H9 (cell line): ENCODE data around the gene CEP192. TPM values are rescaled to one million over a fixed set of nuclear protein-coding genes. Genes with fewer than 3 reads are reported as not detected.

Source experiments
- DNase-seq: peaks from one replicate; pipeline ENCODE4 v3.0.0-alpha.2; 2017
- H2AFZ ChIP-seq: one replicate; pipeline ENCODE4 v1.6.1; 2013; ENCODE audit warnings: mild to moderate bottlenecking, low read length, control low read depth, moderate library complexity
- H2AK5ac ChIP-seq: 2 replicates; pipeline ENCODE4 v1.6.1; 2013; ENCODE audit warnings: low read length, control low read depth, mixed read lengths; ENCODE audit not compliant: insufficient read length
- H2BK120ac ChIP-seq: one replicate; pipeline ENCODE4 v1.6.1; 2013; ENCODE audit warnings: low read depth, mild to moderate bottlenecking, low read length, control low read depth, inconsistent platforms; ENCODE audit not compliant: poor library complexity, severe bottlenecking
- H2BK12ac ChIP-seq: 2 replicates; pipeline ENCODE4 v1.6.1; 2013; ENCODE audit warnings: low read length, control low read depth, mixed read lengths, low read depth; ENCODE audit not compliant: insufficient read length
- H2BK15ac ChIP-seq: 2 replicates; pipeline ENCODE4 v1.6.1; 2013; ENCODE audit warnings: low read depth, low read length, control low read depth
- H2BK20ac ChIP-seq: one replicate; pipeline ENCODE4 v1.6.1; 2013; ENCODE audit warnings: low read depth, mild to moderate bottlenecking, low read length, control low read depth, inconsistent platforms; ENCODE audit not compliant: poor library complexity, severe bottlenecking
- H2BK5ac ChIP-seq: 2 replicates; pipeline ENCODE4 v1.6.1; 2013; ENCODE audit warnings: low read length, control low read depth, mixed read lengths; ENCODE audit not compliant: insufficient read length
- H3K14ac ChIP-seq: 2 replicates; pipeline ENCODE4 v1.6.1; 2013; ENCODE audit warnings: low read length, control low read depth; ENCODE audit not compliant: insufficient read depth
- H3K18ac ChIP-seq: 2 replicates; pipeline ENCODE4 v1.6.1; 2013; ENCODE audit warnings: low read depth, mild to moderate bottlenecking, mixed read lengths, low read length, control low read depth; ENCODE audit not compliant: insufficient read length
- H3K23ac ChIP-seq: 2 replicates; pipeline ENCODE4 v1.6.1; 2013; ENCODE audit warnings: low read length, control low read depth, mixed read lengths, low read depth; ENCODE audit not compliant: insufficient read length
- H3K23me2 ChIP-seq: 2 replicates; pipeline ENCODE4 v1.6.1; 2013; ENCODE audit warnings: low read depth, mild to moderate bottlenecking, mixed read lengths, low read length, control low read depth; ENCODE audit not compliant: insufficient read length, poor library complexity, severe bottlenecking
- H3K27ac ChIP-seq: 2 replicates; pipeline ENCODE4 v1.5.1; 2013; ENCODE audit warnings: low read length, control low read depth, mixed read lengths, low read depth; ENCODE audit not compliant: insufficient read length
- H3K27me3 ChIP-seq: 2 replicates; pipeline ENCODE4 v1.6.1; 2013; ENCODE audit warnings: low read length, control low read depth, inconsistent platforms; ENCODE audit not compliant: insufficient read depth
- H3K4ac ChIP-seq: 2 replicates; pipeline ENCODE4 v1.6.1; 2013; ENCODE audit warnings: low read depth, mild to moderate bottlenecking, control low read depth, inconsistent platforms, low read length, moderate library complexity
- H3K4me1 ChIP-seq: 2 replicates; pipeline ENCODE4 v1.6.1; 2013; ENCODE audit warnings: low read length, control low read depth, inconsistent platforms; ENCODE audit not compliant: insufficient read depth
- H3K4me2 ChIP-seq: 2 replicates; pipeline ENCODE4 v1.6.1; 2013; ENCODE audit warnings: low read length, control low read depth, mixed read lengths; ENCODE audit not compliant: insufficient read length, insufficient read depth
- H3K56ac ChIP-seq: 2 replicates; pipeline ENCODE4 v1.6.1; 2013; ENCODE audit warnings: low read depth, mild to moderate bottlenecking, mixed read lengths, low read length, control low read depth; ENCODE audit not compliant: insufficient read length
- H3K79me1 ChIP-seq: 2 replicates; pipeline ENCODE4 v1.6.1; 2013; ENCODE audit warnings: low read depth, mild to moderate bottlenecking, moderate library complexity, low read length, control low read depth, inconsistent platforms; ENCODE audit not compliant: insufficient read depth, poor library complexity, severe bottlenecking
- H3K79me2 ChIP-seq: 2 replicates; pipeline ENCODE4 v1.6.1; 2013; ENCODE audit warnings: low read length, control low read depth, inconsistent platforms; ENCODE audit not compliant: insufficient read depth
- H3K9ac ChIP-seq: 2 replicates; pipeline ENCODE4 v1.6.1; 2013; ENCODE audit warnings: low read length, control low read depth, mixed read lengths; ENCODE audit not compliant: insufficient read length; ENCODE audit errors: extremely low read depth
- H3K9me3 ChIP-seq: one replicate; pipeline ENCODE4 v1.6.1; 2013; ENCODE audit warnings: low read depth, low read length, inconsistent platforms; ENCODE audit not compliant: control insufficient read depth
- H3T11ph ChIP-seq: one replicate; pipeline ENCODE4 v1.6.1; 2013; ENCODE audit warnings: mild to moderate bottlenecking, low read length, control low read depth, inconsistent platforms
- H4K20me1 ChIP-seq: one replicate; pipeline ENCODE4 v1.6.1; 2013; ENCODE audit not compliant: control insufficient read depth, insufficient read length, insufficient read depth
- H4K5ac ChIP-seq: 2 replicates; pipeline ENCODE4 v1.6.1; 2013; ENCODE audit warnings: low read depth, mild to moderate bottlenecking, mixed read lengths, low read length, control low read depth; ENCODE audit not compliant: insufficient read length
- H4K8ac ChIP-seq: replicated peaks from 2 replicates; pipeline ENCODE4 v1.6.1; 2013; ENCODE audit warnings: low read length, control low read depth, mixed read lengths, low read depth; ENCODE audit not compliant: insufficient read length
- H4K91ac ChIP-seq: 2 replicates; pipeline ENCODE4 v1.6.1; 2013; ENCODE audit warnings: low read depth, mild to moderate bottlenecking, moderate library complexity, mixed read lengths, low read length, control low read depth; ENCODE audit not compliant: insufficient read length
- H3K27ac Mint-ChIP-seq, 3 experiments: 2 replicates in 2 of 3; 3 replicates in 1 of 3; pipeline ENCODE4 v1.8.0; 2020 to 2021; ENCODE audit warnings: mixed read lengths in 3 of 3, mild to moderate bottlenecking in 1 of 3, moderate library complexity in 1 of 3
- H3K27me3 Mint-ChIP-seq: 2 replicates; pipeline ENCODE4 v1.8.0; 2021; ENCODE audit warnings: low read depth, mild to moderate bottlenecking, moderate library complexity, mixed read lengths
- H3K36me3 Mint-ChIP-seq, 3 experiments: 2 replicates in 2 of 3; 3 replicates in 1 of 3; pipeline ENCODE4 v1.8.0; 2020 to 2021; ENCODE audit warnings: low read depth in 3 of 3, mixed read lengths in 3 of 3; ENCODE audit not compliant: insufficient read depth in 1 of 3
- H3K4me1 Mint-ChIP-seq, 2 experiments: 2 replicates each; pipeline ENCODE4 v1.8.0; 2020; ENCODE audit warnings: mixed read lengths in 2 of 2
- H3K4me3 Mint-ChIP-seq, 2 experiments: 2 replicates in 1 of 2; 3 replicates in 1 of 2; pipeline ENCODE4 v1.8.0; 2020 to 2021; ENCODE audit warnings: mild to moderate bottlenecking in 2 of 2, mixed read lengths in 2 of 2, moderate library complexity in 1 of 2
- H3K9me3 Mint-ChIP-seq, 2 experiments: 2 replicates in 1 of 2; 3 replicates in 1 of 2; pipeline ENCODE4 v1.8.0; 2020; ENCODE audit warnings: mild to moderate bottlenecking in 2 of 2, mixed read lengths in 2 of 2, moderate library complexity in 1 of 2
- WGBS: extraction: QIAGEN DNeasy Blood & Tissue Kit; methylation state at CpG from one replicate; pipeline ENCODE4 v1.1.7; 2013; ENCODE audit warnings: missing lambda C conversion rate, low lambda C conversion rate, mixed read lengths; ENCODE audit not compliant: insufficient read length; ENCODE audit errors: extremely low coverage; 5-methylcytosine and 5-hydroxymethylcytosine counted together
- total RNA-seq: library from RNA; stranded (reverse); gene quantifications from 2 replicates; pipeline ENCODE4 v1.2.1, GENCODE V29; 2021
- TF ChIP-seq, protein P1 (sequence below): fragments of 200-600 bp; sonication (generic); conservative IDR thresholded peaks from 3 replicates; pipeline ENCODE4 v1.8.0; 2021; ENCODE audit warnings: antibody characterized with exemption, mild to moderate bottlenecking

Gene CEP192
- total RNA-seq, 1 experiment from 2014 or later = 23.5 TPM

DNA sequence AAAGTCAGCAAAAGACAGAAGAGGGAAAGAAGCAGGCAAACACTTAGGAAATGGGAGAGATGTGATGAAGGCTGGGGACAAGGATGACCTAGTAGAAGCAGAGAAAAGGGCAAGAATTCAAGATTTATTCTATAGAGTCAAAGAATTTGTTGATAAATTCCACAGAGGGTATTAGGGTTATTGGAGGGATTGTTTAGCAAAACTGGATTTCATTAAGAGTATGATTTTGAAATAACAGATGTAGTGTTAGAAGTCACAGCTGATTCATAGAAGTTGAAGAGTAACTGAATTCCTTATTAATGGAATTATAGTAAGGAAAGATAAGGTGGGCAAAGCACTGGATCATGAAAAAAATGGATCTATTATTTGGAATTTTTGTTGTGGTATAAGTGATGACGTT lies 48.6 kb downstream of the CEP192 start:
- Histone ChIP-seq H4K20me1 (no peaks in the 10 kb centered on the region), H3K23ac (no peak overlapping the region), H3T11ph (no peak overlapping the region), H3K14ac (no peak overlapping the region), H4K8ac (no peak overlapping the region), H3K9me3 (no peaks in the 10 kb centered on the region), H3K18ac (no peak overlapping the region), H4K5ac (no peak overlapping the region), H4K91ac (no peak overlapping the region), H3K9ac (no peak overlapping the region), H3K79me1 (no peaks in the 10 kb centered on the region), H3K27ac (no peak overlapping the region), H2BK15ac (no peak overlapping the region), H2BK5ac (no peak overlapping the region), H3K27me3 (no peaks in the 10 kb centered on the region), H3K4me1 (no peaks in the 10 kb centered on the region), H2AK5ac (no peak overlapping the region), H3K23me2 (no peaks in the 10 kb centered on the region), H3K79me2 (no peaks in the 10 kb centered on the region), H2BK20ac (no peak overlapping the region), H2BK12ac (no peak overlapping the region), H3K4ac (no peak overlapping the region), H3K56ac (no peak overlapping the region), H2AFZ (no peak overlapping the region), H2BK120ac (no peak overlapping the region), H3K4me2 (no peak overlapping the region)
- no peaks in the 10 kb centered on the region for H3K4me1 Mint-ChIP-seq
- H3K27me3 Mint-ChIP-seq = no peaks in the 10 kb centered on the region
- TF ChIP-seq, protein P1, sequence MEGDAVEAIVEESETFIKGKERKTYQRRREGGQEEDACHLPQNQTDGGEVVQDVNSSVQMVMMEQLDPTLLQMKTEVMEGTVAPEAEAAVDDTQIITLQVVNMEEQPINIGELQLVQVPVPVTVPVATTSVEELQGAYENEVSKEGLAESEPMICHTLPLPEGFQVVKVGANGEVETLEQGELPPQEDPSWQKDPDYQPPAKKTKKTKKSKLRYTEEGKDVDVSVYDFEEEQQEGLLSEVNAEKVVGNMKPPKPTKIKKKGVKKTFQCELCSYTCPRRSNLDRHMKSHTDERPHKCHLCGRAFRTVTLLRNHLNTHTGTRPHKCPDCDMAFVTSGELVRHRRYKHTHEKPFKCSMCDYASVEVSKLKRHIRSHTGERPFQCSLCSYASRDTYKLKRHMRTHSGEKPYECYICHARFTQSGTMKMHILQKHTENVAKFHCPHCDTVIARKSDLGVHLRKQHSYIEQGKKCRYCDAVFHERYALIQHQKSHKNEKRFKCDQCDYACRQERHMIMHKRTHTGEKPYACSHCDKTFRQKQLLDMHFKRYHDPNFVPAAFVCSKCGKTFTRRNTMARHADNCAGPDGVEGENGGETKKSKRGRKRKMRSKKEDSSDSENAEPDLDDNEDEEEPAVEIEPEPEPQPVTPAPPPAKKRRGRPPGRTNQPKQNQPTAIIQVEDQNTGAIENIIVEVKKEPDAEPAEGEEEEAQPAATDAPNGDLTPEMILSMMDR = no peak
- H3K27ac Mint-ChIP-seq = peak overlapping the region in 1 of 3 experiments; percentile 58; a peak in 1 of 7 replicates
- H3K9me3 Mint-ChIP-seq = no peaks in the 10 kb centered on the region
- DNase-seq = no peak
- no peak overlapping the region for H3K4me3 Mint-ChIP-seq
- WGBS = 100% methylated on average over 1 of the region's 1 CpG
- H3K36me3 Mint-ChIP-seq = peaks cover 7 to 38% (median 19%) of the 10 kb centered on the region in 3 experiments
